22Rv1 (cell line): ENCODE measurements around the gene CPTP.

Source experiments
- ZFX ChIP-seq: fragments of 450-650 bp; IDR thresholded peaks from 2 replicates; pipeline ENCODE4 v1.6.1; 2017; ENCODE audit warnings: antibody characterized with exemption, borderline replicate concordance
- TF ChIP-seq, protein P1 (sequence below): fragments of 450-650 bp; IDR thresholded peaks from 2 replicates; pipeline ENCODE4 v1.5.1; 2017; ENCODE audit warnings: mild to moderate bottlenecking

- TF ChIP-seq, protein P1, sequence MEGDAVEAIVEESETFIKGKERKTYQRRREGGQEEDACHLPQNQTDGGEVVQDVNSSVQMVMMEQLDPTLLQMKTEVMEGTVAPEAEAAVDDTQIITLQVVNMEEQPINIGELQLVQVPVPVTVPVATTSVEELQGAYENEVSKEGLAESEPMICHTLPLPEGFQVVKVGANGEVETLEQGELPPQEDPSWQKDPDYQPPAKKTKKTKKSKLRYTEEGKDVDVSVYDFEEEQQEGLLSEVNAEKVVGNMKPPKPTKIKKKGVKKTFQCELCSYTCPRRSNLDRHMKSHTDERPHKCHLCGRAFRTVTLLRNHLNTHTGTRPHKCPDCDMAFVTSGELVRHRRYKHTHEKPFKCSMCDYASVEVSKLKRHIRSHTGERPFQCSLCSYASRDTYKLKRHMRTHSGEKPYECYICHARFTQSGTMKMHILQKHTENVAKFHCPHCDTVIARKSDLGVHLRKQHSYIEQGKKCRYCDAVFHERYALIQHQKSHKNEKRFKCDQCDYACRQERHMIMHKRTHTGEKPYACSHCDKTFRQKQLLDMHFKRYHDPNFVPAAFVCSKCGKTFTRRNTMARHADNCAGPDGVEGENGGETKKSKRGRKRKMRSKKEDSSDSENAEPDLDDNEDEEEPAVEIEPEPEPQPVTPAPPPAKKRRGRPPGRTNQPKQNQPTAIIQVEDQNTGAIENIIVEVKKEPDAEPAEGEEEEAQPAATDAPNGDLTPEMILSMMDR: no peak
- TF ChIP-seq ZFX: no peak
These were observed 42.7 kb downstream of the CPTP start for GRCh38 chr1:1367315-1367714.
